Stimulated activated CD8-positive, alpha-beta memory T cell treated with anti-CD3 and anti-CD28 coated beads, Interleukin-4, amount 100 ng/mL, for 48 hours (primary cell): Measurements from ENCODE around the gene MFF.
"Not testable (repeated sequence)": the region's sequence is repeated elsewhere in the genome, so short reads cannot be mapped to it uniquely, and the experiment has no call there.

Experiments
- DNase-seq: peaks from one replicate; pipeline ENCODE4 v3.0.0-alpha.2; 2020

MFF gene

DNA sequence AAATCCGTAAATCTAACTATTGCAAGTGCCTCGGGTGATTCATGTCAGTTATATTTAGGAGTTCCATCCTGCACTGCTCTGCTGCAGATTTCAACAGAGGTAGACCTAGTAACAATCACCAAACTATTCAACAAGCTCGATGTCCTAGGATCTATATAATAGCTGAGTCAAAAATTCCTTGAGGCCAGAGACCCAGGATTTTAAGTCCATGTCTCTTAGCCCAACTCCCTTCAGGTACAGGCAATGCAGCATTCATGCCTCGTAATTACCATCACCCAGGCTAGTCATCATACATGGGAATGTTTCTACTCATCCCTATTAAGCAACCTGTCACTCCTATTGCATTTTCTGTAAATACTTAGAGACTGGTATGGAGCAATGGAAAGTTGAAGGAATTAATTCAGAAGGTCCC lies 53.3 kb downstream of the MFF start:
- no peak for DNase-seq

- DNase-seq = no peak
Observed at GRCh38 chr2:227379095-227379494, 54.0 kb downstream of the MFF start, which contains the start of gene TM4SF20. Gene TM4SF20 (minus strand): TSS chr2:227379306. CDS start chr2:227379268, 38 bp downstream.

- not testable (repeated sequence) for DNase-seq
Observed at GRCh38 chr2:227382241-227382835, 57.3 kb downstream of the MFF start.

- DNase-seq = no peak
Observed at GRCh38 chr2:227383686-227384085, 58.6 kb downstream of the MFF start.

DNA sequence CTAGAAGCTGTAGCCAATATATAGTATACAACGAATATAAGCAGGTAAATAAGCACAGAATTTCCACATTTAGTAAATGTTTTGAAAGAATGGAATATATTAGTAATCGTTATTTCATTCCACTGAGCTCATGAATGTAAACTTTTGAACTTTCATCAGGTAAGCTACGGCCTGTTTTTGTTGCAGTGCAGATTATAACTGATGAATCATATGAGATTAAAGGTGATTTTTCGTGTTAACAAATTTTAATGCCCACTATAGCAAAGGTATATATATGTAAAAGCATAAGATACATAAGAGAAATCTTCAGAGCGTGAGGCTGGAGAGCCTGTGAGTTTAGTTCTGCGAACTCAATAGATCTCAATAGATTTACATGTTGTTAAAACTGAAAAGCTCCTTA lies 61.6 kb downstream of the MFF start:
- no peak for DNase-seq

DNA sequence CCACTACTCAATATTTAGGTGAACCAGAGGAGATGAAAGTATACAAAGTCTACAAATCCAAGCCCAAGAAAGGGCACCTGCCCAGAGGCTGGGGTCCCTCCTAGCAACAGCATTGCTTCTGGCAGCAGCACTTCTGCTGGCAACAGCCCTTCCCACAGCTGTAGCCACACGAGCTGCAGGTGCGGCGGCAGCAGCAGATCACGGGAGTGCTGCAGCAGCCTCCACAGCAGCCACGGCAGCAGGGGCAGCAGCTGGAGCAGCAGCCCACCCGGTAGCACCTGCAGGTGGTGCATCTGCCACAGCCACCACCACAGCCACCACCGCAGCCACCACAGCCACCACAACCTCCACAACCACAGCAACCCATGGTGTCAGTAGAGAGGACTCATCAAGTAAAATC lies 62.5 kb downstream of the MFF start, which contains the start of gene SCYGR1:
Gene SCYGR1, minus strand, starts transcription at position 367 of the 400 bp plus-strand sequence. Its CDS starts 0 bp downstream, at position 367.
- not testable (repeated sequence) for DNase-seq

DNA sequence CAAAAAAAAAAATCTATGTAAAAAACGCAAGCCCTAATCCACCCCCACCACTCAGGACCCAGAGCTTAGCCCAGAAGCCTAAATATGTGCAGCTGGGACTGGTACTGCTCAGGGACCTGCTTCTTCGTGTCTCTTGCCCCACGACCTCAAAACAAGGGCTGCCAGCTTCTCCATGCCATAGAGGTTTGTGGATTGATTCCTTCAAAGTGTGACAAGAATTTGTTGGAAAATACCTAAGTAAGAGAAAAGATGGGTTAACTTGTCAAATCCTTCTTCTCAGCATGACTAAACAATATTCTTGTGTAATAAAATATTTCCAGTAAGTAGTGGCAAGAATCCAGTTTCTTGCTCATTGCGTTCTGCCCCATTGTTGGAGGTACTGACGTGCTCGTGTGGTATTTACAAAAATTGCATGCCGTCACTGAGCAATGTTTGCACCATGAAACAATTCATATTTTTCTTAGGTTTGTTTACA lies 63.5 kb downstream of the MFF start:
- no peak for DNase-seq

GRCh38 chr2:227389231-227389630 lies 64.2 kb downstream of the MFF start:
- no peak for DNase-seq

DNA sequence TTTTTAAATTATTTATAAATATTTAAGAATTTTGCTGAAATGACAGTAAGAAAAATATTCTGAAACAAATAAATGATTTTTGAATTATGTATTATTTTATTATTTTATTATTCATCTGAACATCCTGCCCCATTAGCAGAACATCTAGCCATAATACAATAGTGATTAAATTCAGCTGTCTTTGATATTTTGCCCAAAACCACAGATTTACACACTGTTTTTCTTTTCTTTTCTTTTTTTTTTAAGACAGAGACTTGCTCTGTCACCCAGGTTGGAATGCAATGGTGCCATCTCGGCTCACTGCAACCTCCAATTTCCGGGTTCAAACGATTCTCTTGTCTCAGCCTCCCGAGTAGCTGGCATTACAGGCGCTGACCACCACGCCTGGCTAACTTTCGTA lies 64.6 kb downstream of the MFF start:
- no peak for DNase-seq

DNA sequence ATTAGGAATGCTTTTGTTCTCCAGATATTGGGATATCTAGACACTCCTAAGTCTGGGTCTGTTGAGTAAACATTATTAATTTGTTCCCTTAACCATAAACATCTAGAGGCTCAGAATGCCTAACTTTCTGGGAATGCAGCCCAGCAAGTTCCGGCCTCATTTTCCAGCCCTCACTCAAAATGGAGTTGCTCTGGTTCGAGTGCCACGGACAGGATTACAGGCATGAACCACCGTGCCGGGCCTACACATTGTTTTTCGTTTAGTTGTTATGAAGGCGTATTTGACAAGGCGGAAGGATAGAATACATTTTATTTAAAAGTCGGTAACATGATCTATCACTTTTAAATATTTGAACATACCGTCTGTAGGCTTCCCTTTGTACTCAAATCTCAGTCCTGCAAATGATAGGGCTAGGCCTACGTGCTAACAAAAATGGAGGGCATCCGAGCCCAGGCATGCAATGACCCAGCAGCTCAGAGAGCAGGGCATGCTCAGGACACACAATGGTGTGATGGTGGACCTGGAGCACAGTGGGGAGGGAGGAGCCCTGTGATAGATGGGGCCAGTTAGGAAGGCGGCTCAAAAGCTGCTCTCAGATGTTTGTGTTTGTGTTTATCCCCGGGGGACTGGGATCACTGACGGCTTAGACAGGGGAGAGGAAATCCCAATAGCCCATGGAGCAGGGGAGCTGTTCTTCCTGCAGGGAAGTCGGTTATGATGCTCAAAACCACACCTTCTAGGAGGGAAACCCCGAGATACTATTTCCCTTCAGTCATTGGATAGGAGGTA lies 65.6 kb downstream of the MFF start:
- no peak for DNase-seq

DNA sequence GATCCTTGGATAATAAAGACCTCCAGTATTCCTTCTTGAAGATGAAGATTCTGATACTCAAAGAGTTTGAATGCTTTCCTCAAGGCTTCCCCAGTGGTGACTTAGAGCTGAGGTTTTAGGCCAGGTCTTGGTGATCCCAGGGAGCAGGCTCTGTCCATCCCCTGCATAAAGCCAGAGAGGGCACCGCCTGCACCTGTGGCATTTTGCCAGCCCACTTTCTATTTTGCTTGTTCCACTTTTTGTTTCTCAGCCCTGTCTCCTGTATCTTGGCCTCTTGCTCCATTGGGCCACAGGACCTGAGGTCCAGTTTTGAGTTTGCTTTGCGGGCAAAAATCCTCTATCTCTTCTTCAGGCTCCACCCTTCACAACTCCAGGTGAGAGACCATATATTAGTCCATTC lies 69.3 kb downstream of the MFF start:
- DNase-seq = no peak

DNA sequence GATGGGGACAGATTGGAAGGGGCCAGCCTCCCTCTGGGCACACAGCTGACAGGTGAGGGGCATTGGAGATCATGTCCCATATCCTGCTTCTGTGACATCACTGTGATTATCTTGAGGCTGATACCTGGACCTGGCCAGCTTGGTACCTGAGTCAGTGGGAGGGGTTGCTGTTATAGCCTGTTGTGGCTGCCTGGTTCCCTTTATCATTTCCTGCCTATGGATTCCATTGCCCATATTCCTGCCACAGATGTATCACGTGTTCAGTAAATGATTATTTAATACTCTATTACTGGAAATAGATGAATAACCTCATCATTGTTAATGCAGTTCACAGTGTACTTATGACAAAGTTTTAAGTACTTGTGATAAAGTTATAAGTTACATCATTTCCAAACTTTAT lies 70.5 kb downstream of the MFF start:
- no peak for DNase-seq

DNA sequence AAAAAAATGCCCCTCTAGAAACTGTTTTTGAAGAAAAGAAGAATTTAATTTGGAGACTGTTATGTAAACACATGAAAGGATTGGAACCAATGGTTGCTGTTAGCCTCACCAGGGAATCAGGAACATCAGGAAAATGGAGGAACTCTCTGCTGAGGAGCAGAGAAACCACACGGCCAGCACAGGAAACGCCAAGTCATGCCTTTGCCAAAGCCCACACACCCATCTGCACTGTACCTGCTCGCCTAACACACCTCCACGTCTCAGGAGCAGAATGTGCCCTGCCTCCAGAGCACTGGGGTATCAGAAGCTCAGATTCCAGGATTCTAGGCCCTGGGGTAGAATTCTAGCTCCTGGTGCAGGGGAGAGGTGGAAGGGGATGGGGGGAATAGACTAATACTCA lies 72.5 kb downstream of the MFF start:
- no peak for DNase-seq

DNA sequence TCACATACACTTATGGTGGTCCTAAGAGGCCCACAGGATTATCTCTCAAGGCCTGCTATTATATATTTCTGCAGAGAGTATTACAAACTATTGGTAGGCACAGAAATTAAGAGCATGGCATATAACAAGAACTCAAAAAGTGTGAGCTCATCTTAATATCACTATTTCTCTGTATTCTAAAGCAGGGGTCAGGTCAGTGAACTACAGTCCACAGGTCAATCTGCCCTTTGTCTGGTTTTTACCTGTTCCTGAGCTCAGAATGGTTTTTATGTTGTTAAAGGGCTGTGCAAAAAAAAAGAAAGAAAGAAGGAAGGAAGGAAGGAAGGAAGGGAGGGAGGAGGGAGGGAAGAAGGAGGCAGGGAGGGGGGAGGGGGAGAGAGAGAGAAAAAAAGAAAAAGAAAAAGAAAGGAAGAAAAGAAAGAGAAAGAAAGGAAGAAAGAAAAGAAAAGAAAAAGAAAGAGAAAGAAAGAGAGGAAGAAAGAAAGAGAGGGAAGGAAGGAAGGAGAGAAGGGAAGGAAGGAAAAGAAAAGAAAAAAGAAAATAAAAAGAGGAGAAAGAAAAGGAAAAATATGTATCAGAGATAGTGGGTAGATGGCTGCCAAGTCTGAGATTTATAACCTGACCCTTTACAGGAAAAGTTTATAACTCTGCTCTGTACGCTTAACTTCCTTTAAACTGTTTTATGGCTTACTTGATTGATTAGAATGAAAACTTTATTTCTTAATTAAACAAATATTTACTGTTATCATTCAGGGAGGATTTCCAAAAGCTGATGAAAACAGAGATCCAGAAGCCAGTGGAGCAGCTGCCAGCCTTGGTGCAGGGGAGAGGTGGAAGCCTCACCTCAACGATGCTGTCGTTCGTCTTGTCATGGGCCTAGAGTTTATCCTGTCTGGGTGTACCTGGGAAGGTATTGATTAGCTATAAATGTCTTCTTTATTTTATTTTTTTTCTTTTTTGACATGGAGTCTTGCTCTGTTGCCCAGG lies 73.9 kb downstream of the MFF start:
- no peak for DNase-seq

GRCh38 chr2:227401550-227401949 lies 76.5 kb downstream of the MFF start:
- DNase-seq = no peak

- DNase-seq = no peak
Observed at GRCh38 chr2:227402321-227402720, 77.3 kb downstream of the MFF start.

DNA sequence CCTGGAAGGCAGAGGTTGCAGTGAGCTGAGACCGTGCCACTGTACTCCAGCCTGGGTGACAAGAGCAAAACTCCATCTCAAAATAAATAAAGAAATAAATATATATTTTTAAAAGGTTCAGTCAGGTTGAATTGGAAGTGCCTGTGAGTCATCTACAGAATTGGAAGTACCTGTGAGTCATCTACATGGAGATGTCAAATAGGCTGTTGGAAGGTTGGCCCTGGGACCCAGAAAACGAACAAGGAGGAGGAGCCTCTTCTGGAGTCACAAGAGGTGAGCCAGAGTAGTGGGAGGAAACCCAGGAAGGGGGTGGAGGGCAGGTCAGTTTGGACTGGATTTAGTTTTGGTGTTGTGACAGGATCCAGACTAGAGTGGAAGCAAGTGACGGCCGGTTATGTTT lies 77.9 kb downstream of the MFF start:
- DNase-seq = no peak

DNA sequence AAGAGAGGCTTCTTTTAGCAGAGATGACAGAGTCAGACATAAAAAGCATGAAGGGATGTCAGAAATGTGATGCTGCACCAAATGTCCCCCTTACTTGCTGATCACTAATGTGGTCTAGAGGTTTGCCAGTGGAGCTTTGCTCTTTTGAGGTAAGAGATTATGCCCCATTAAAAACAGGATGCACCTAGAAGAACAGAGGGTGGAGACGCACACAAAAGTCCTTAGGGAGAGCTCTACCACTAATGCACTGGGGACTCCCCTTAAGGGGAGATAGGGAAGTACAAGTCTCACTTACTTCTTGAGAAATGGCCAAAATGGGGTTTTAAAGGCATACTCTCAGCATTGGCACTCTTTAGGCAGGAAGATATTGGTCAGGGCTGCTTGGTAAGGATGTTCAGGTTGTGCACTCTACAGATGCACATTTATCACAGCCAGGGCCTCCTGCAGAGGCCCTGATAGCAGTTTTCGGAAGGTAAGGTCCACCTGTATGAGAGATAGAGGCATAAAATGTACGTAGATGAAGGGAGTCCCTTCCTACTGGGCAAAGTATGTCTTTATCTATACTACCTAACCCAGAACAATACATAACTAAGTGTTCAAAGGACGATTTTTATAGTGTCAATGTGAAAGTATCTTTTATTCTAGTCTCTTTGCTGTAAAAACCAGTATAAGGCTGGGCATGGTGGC lies 79.7 kb downstream of the MFF start:
- no peak for DNase-seq

- no peak for DNase-seq
Observed at GRCh38 chr2:227406177-227407031, 81.4 kb downstream of the MFF start.
